ENCODE measurements around the gene ALOX15B. TPM values are rescaled to one million over a fixed set of nuclear protein-coding genes. Genes with fewer than 3 reads are reported as not detected.

Gene ALOX15B
- total and polyA plus RNA-seq, 2 of the 13 experiments (the other 11 are each of a cell fraction or from before 2014, with no cell fraction given): not detected

DNA sequence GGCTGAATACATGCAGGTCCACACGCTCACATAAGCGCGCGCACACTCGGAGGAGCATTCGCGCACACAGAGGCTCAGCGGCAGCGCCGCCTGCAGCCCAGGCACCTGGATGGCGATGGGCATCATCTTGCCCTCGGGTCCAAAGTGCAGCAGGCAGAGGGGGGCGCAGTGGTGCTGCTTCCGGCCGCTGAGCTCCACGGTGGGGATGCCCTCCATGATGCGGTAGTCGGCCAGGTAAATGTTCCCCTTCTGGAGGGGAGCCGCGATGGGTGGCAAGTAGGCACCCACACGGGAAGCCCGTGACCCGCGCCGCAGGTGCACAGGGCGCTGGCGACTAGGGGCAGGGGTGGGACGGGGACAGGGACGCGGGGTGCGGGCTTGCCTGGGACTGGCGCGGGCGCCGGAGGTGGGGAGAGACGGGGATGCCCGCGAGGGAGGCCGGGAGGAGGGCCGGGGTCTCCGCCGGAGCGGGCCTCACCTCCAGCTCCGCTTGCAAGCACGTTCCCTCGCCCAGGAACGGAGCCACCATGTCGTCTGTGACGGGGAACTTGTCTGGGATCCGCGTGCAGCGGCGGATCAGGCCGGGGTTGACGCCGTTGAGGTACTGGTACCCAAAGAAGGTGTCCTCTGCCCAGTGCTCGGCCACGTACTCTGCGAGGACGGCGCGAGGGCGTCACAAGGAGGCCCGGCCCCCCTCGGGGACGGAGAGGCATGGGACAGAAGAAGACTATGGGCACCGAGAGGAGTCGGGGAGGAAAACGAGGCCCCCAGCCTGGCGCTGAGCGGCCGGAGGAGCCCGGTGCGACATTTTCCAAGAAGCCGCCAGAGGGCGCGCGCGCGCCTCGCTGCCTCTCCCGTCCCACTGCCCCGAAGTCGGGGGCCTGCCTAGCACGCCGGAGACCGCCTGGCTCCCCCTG is 40.7 kb downstream of the ALOX15B start (continued):
- TF ChIP-seq, protein P1, sequence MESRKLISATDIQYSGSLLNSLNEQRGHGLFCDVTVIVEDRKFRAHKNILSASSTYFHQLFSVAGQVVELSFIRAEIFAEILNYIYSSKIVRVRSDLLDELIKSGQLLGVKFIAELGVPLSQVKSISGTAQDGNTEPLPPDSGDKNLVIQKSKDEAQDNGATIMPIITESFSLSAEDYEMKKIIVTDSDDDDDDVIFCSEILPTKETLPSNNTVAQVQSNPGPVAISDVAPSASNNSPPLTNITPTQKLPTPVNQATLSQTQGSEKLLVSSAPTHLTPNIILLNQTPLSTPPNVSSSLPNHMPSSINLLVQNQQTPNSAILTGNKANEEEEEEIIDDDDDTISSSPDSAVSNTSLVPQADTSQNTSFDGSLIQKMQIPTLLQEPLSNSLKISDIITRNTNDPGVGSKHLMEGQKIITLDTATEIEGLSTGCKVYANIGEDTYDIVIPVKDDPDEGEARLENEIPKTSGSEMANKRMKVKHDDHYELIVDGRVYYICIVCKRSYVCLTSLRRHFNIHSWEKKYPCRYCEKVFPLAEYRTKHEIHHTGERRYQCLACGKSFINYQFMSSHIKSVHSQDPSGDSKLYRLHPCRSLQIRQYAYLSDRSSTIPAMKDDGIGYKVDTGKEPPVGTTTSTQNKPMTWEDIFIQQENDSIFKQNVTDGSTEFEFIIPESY (CRISPR knock-in tag; IDR thresholded peaks at IDR 0.05): peak; percentile 96
- TF ChIP-seq ZNF331 (CRISPR knock-in tag; IDR thresholded peaks at IDR 0.05) (no peak), ZNF280B (CRISPR knock-in tag; IDR thresholded peaks at IDR 0.05; ENCODE audit: borderline replicate concordance) (0 out of 2 replicates have a peak, but pooled peaks have one; percentile 15), PCBP1 (IDR thresholded peaks at IDR 0.05; ENCODE audit: borderline replicate concordance, low read depth, low read length) (0 out of 2 replicates have a peak, but pooled peaks have one; percentile 58), TFAP4 (IDR thresholded peaks at IDR 0.05; ENCODE audit: borderline replicate concordance, low read depth) (no peak), HOXA3 (CRISPR knock-in tag; IDR thresholded peaks at IDR 0.05) (peak; percentile 71), MZF1 (CRISPR knock-in tag; IDR thresholded peaks at IDR 0.05; ENCODE audit: borderline replicate concordance) (no peak), TFDP2 (CRISPR knock-in tag; IDR thresholded peaks at IDR 0.05) (no peak; the same call in 1 of the 2 replicates), STAG1 (CRISPR knock-in tag; IDR thresholded peaks at IDR 0.05) (peak; percentile 62), ZNF644 (CRISPR knock-in tag; IDR thresholded peaks at IDR 0.05; ENCODE audit: low read depth) (0 out of 2 replicates have a peak, but pooled peaks have one; percentile 7)
- TF ChIP-seq, protein P2, sequence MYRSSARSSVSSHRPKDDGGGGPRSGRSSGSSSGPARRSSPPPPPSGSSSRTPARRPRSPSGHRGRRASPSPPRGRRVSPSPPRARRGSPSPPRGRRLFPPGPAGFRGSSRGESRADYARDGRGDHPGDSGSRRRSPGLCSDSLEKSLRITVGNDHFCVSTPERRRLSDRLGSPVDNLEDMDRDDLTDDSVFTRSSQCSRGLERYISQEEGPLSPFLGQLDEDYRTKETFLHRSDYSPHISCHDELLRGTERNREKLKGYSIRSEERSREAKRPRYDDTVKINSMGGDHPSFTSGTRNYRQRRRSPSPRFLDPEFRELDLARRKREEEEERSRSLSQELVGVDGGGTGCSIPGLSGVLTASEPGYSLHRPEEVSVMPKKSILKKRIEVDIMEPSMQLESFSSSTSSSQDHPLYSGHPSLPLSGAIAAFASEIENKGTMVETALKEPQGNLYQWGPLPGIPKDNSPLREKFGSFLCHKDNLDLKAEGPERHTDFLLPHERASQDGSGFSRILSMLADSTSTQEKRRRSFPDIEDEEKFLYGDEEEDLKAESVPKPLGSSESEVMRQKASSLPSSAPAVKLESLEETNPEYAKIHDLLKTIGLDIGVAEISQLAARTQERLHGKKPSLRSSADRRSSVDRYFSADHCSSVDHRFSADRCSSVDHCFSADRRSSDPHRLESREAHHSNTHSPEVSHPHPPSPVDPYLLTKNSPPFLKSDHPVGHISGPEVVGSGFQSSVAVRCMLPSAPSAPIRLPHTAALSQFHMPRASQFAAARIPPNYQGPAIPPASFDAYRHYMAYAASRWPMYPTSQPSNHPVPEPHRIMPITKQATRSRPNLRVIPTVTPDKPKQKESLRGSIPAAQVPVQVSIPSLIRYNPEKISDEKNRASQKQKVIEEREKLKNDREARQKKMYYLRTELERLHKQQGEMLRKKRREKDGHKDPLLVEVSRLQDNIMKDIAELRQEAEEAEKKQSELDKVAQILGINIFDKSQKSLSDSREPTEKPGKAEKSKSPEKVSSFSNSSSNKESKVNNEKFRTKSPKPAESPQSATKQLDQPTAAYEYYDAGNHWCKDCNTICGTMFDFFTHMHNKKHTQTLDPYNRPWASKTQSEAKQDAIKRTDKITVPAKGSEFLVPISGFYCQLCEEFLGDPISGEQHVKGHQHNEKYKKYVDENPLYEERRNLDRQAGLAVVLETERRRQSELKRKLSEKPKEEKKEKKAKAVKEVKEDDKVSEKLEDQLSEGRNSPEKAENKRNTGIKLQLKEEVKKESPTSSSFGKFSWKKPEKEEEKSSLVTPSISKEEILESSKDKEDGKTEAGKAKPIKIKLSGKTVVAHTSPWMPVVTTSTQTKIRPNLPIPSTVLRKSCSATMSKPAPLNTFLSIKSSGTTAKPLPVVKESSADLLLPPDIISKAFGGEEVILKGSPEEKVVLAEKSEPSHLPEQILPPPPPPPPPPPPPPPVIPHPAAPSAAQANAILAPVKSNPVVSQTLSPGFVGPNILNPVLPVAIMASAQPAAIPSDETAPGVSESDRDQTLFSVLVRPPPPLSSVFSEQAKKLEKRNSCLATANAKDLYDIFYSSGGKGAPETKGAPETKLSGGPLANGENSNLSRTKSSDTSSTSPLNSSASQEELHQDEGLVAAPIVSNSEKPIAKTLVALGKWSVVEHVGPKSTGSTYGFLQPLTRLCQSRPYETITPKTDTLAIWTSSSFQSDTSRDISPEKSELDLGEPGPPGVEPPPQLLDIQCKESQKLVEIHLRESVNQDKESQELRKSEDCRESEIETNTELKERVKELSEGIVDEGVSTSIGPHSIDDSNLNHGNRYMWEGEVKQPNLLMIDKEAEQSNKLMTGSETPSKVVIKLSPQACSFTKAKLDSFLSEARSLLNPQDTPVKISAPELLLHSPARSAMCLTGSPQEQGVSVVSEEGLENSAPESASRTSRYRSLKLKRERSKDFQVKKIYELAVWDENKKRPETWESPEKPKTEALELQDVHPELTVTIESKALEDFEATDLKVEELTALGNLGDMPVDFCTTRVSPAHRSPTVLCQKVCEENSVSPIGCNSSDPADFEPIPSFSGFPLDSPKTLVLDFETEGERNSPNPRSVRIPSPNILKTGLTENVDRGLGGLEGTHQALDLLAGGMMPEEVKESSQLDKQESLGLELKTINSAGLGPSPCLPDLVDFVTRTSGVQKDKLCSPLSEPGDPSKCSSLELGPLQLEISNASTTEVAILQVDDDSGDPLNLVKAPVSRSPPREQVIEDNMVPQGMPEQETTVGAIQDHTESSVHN (CRISPR knock-in tag; IDR thresholded peaks at IDR 0.05): no peak
